ENCODE results near the gene GLS. TPM values are rescaled to one million over a fixed set of nuclear protein-coding genes. Genes with fewer than 3 reads are reported as not detected.

GLS gene
- total and polyA plus RNA-seq, 2 donors (not counting 3 experiments of a cell fraction or from before 2014, with no cell fraction given): 49.0 to 183 TPM

- H3K9me1 ChIP-seq (replicated peaks; ENCODE audit: control insufficient read depth, extremely low read depth, insufficient read depth, low read length): no peaks in the 10 kb centered on the region
- intact Hi-C loops (cut with micrococcal nuclease): no loop called here
- TF ChIP-seq GATA2 (IDR thresholded peaks at IDR 0.05; ENCODE audit: insufficient read depth, insufficient read length, low read depth, low read length) (no peak), JUN (IDR thresholded peaks at IDR 0.05; ENCODE audit: borderline replicate concordance, insufficient read depth, insufficient read length, low read depth) (no peak), MYC (IDR thresholded peaks at IDR 0.05; ENCODE audit: low read depth, low read length) (no peak), FOS (IDR thresholded peaks at IDR 0.05; ENCODE audit: borderline replicate concordance, insufficient read depth, low read length) (no peak), EZH2 (IDR thresholded peaks at IDR 0.05; ENCODE audit: borderline replicate concordance, low read depth, low read length, severe bottlenecking) (no peak), POLR2AphosphoS5 (IDR thresholded peaks at IDR 0.05; ENCODE audit: insufficient read depth, low read depth, low read length) (no peak), POLR2A (IDR thresholded peaks at IDR 0.05; ENCODE audit: low read depth, low read length) (no peak)
- TF ChIP-seq, protein P1, sequence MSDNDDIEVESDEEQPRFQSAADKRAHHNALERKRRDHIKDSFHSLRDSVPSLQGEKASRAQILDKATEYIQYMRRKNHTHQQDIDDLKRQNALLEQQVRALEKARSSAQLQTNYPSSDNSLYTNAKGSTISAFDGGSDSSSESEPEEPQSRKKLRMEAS (IDR thresholded peaks at IDR 0.05; ENCODE audit: insufficient read depth, insufficient read length): no peak
- TF ChIP-seq, protein P2, sequence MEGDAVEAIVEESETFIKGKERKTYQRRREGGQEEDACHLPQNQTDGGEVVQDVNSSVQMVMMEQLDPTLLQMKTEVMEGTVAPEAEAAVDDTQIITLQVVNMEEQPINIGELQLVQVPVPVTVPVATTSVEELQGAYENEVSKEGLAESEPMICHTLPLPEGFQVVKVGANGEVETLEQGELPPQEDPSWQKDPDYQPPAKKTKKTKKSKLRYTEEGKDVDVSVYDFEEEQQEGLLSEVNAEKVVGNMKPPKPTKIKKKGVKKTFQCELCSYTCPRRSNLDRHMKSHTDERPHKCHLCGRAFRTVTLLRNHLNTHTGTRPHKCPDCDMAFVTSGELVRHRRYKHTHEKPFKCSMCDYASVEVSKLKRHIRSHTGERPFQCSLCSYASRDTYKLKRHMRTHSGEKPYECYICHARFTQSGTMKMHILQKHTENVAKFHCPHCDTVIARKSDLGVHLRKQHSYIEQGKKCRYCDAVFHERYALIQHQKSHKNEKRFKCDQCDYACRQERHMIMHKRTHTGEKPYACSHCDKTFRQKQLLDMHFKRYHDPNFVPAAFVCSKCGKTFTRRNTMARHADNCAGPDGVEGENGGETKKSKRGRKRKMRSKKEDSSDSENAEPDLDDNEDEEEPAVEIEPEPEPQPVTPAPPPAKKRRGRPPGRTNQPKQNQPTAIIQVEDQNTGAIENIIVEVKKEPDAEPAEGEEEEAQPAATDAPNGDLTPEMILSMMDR (IDR thresholded peaks at IDR 0.05; ENCODE audit: extremely low read depth in 1 of 2, insufficient read depth in 1 of 2, low read depth in 1 of 2, low read length in 2 of 2): no peak
- H3K36me3 ChIP-seq (ENCODE audit: control insufficient read depth in 2 of 2, extremely low read depth in 1 of 2, insufficient read depth in 2 of 2, low read length in 2 of 2): no peaks in the 10 kb centered on the region
- no peak overlapping the region for H3K4me3 ChIP-seq (replicated peaks in 1 of 3; ENCODE audit: insufficient read depth in 1 of 3, low read depth in 1 of 3, low read length in 3 of 3)
- H3K9me3 ChIP-seq (replicated peaks; ENCODE audit: control insufficient read depth, insufficient read depth, low read length): no peaks in the 10 kb centered on the region
- no peak overlapping the region for H2AFZ ChIP-seq (ENCODE audit: low read depth, low read length)
- no peaks in the 10 kb centered on the region for H3K27me3 ChIP-seq (ENCODE audit: control insufficient read depth in 2 of 2, insufficient read depth in 2 of 2, low read length in 2 of 2)
- no peaks in the 10 kb centered on the region for H4K20me1 ChIP-seq (replicated peaks; ENCODE audit: control insufficient read depth, extremely low read depth, insufficient read depth, low read length)
- ChIA-PET POLR2A (no interaction called here), CTCF (interaction anchor here (2.3 to 2.5 kb wide), 2 partner anchors 10 to 12 kb away, joined by 12 to 23 read pairs; no protein-coding TSS in a partner anchor)
- no peaks in the 10 kb centered on the region for H3K79me2 ChIP-seq (ENCODE audit: control insufficient read depth, insufficient read depth, low read length)
- H3K27ac ChIP-seq (ENCODE audit: insufficient read depth, low read depth, low read length): no peak overlapping the region
- H3K4me2 ChIP-seq (ENCODE audit: insufficient read depth, low read length): no peak overlapping the region
- FAIRE-seq (no peak), DNase-seq (ENCODE audit: low read depth, low spot score) (no peak)
- BruUV-seq (replicated peaks): no TSS peak
- H3K4me1 ChIP-seq (ENCODE audit: control insufficient read depth, extremely low read depth, insufficient read depth, low read length): peaks cover 16% of the 10 kb centered on the region
- H3K9ac ChIP-seq (replicated peaks; ENCODE audit: extremely low read depth, insufficient read depth, low read length): no peak overlapping the region
- dilution Hi-C loops (cut with MboI; ENCODE audit: extremely low pct_ligation_motif_present, low sequenced_read_pairs): no loop called here
Measured at GRCh38 chr2:190837952-190838361, 42.7 kb upstream of the GLS start.

Measured in endothelial cell of umbilical vein (primary cell).